Measurements from ENCODE around the gene WDR18. TPM values are rescaled to one million over a fixed set of nuclear protein-coding genes. Genes with fewer than 3 reads are reported as not detected.

WDR18 gene
- total RNA-seq, 1 experiment from 2014 or later: 124 TPM

GRCh38 chr19:1042689-1043511, 58.8 kb downstream of the WDR18 start:
- Histone ChIP-seq H3K9me2 (ENCODE audit: insufficient read depth) (no peaks in the 10 kb centered on the region), H3K9ac (ENCODE audit: low read length) (peak overlapping the region; percentile 84), H3K79me2 (ENCODE audit: insufficient read depth, low read length) (peaks cover 14% of the 10 kb centered on the region; the same call in 1 of the 2 replicates), H3K4me3 (replicated peaks in 1 of 2; ENCODE audit: low read depth in 1 of 2, low read length in 2 of 2) (peak overlapping the region; percentile 91), H3K4me1 (ENCODE audit: control insufficient read depth in 1 of 2, insufficient read depth in 2 of 2, low read length in 2 of 2) (peaks cover 36 to 80% of the 10 kb centered on the region in 2 experiments), H3K9me3 (ENCODE audit: control insufficient read depth in 1 of 2, insufficient read depth in 1 of 2, low read depth in 1 of 2, low read length in 2 of 2) (no peaks in the 10 kb centered on the region), H3K4me2 (ENCODE audit: low read length) (peak overlapping the region; percentile 88), H2AFZ (ENCODE audit: low read depth, low read length, poor library complexity, severe bottlenecking) (no peak overlapping the region), H3K36me3 (ENCODE audit: control insufficient read depth in 1 of 2, insufficient read depth in 2 of 2, low read length in 2 of 2) (peaks cover 0 to 22% of the 10 kb centered on the region in 2 experiments; a peak in 1 of 4 replicates), H3K27ac (ENCODE audit: low read depth, low read length) (peak overlapping the region; percentile 78), H3K27me3 (ENCODE audit: insufficient read depth, low read length) (no peaks in the 10 kb centered on the region), H4K20me1 (ENCODE audit: insufficient read depth) (no peaks in the 10 kb centered on the region)
- DNase-seq (ENCODE audit: low read depth, low spot score): no peak
- intact Hi-C loops (cut with micrococcal nuclease): no loop called here
- ChIA-PET CTCF (interaction anchor here (0.9 to 2.4 kb wide), 6 partner anchors 16 to 70 kb away, joined by 3 to 9 read pairs (median 4); partner anchors contain the start of genes ARHGAP45 and CNN2), RAD21 (ENCODE audit: low non-redundant PET in 1 of 2, low total read pairs in 2 of 2, uncharacterized antibody in 2 of 2, unreplicated experiment in 2 of 2) (no interaction called here), POLR2A (interaction anchor here (0.7 to 7.8 kb wide), 6 partner anchors 15 to 226 kb away, joined by 3 to 85 read pairs (median 4); partner anchors contain the start of genes CIRBP, CNN2 and RNU6-2)
- ATAC-seq: no peak
- BruUV-seq (replicated peaks): TSS peak; percentile 50
- TF ChIP-seq ATF3 (IDR thresholded peaks at IDR 0.05) (no peak), ZBTB33 (IDR thresholded peaks at IDR 0.05; ENCODE audit: extremely low read depth, insufficient replicate concordance, low read length) (no peak), POLR2AphosphoS5 (IDR thresholded peaks at IDR 0.05; ENCODE audit: low read depth, low read length) (no peak), FOSL1 (IDR thresholded peaks at IDR 0.05; ENCODE audit: low read depth) (no peak), TCF7L2 (IDR thresholded peaks at IDR 0.05; ENCODE audit: borderline replicate concordance, extremely low read depth, insufficient read depth, insufficient read length) (peak; percentile 57)

Other genes with a start within 250 kb of the WDR18 start
- gene MISP, start 233.2 kb upstream of the WDR18 start, total RNA-seq (2021; ENCODE audit: unreplicated experiment): 38.2 TPM
- gene PTBP1, start 186.9 kb upstream of the WDR18 start, total RNA-seq (2021; ENCODE audit: unreplicated experiment): 676 TPM
- gene PLPPR3, start 162.4 kb upstream of the WDR18 start, total RNA-seq (2021; ENCODE audit: unreplicated experiment): 0.27 TPM
- not detected for gene AZU1, start 156.5 kb upstream of the WDR18 start, total RNA-seq (2021; ENCODE audit: unreplicated experiment)
- 2.7 TPM for gene PRTN3, start 143.3 kb upstream of the WDR18 start, total RNA-seq (2021; ENCODE audit: unreplicated experiment)
- gene ELANE, start 132.0 kb upstream of the WDR18 start, total RNA-seq (2021; ENCODE audit: unreplicated experiment): not detected
- gene CFD, start 124.7 kb upstream of the WDR18 start, total RNA-seq (2021; ENCODE audit: unreplicated experiment): 80.2 TPM
- gene MED16, start 91.2 kb upstream of the WDR18 start, total RNA-seq (2021; ENCODE audit: unreplicated experiment): 73.6 TPM
- gene RNU6-9, start 90.9 kb upstream of the WDR18 start, total RNA-seq (2021; ENCODE audit: unreplicated experiment): not detected
- 92.3 TPM for gene R3HDM4, start 71.1 kb upstream of the WDR18 start, total RNA-seq (2021; ENCODE audit: unreplicated experiment)
- gene KISS1R, start 67.0 kb upstream of the WDR18 start, total RNA-seq (2021; ENCODE audit: unreplicated experiment): 5.9 TPM
- gene ARID3A, start 58.3 kb upstream of the WDR18 start, total RNA-seq (2021; ENCODE audit: unreplicated experiment): 21.8 TPM
- 0.69 TPM for gene GRIN3B, start 16.1 kb downstream of the WDR18 start, total RNA-seq (2021; ENCODE audit: unreplicated experiment)
- 202 TPM for gene TMEM259, start 36.8 kb downstream of the WDR18 start, total RNA-seq (2021; ENCODE audit: unreplicated experiment)
- gene RNU6-2, start 37.2 kb downstream of the WDR18 start, total RNA-seq (2021; ENCODE audit: unreplicated experiment): not detected
- 212 TPM for gene CNN2, start 42.3 kb downstream of the WDR18 start, total RNA-seq (2021; ENCODE audit: unreplicated experiment)
- gene ABCA7, start 55.8 kb downstream of the WDR18 start, total RNA-seq (2021; ENCODE audit: unreplicated experiment): 91.4 TPM
- gene ARHGAP45, start 82.8 kb downstream of the WDR18 start, total RNA-seq (2021; ENCODE audit: unreplicated experiment): 30.4 TPM
- gene POLR2E, start 111.0 kb downstream of the WDR18 start, total RNA-seq (2021; ENCODE audit: unreplicated experiment): 281 TPM
- gene GPX4, start 119.6 kb downstream of the WDR18 start, total RNA-seq (2021; ENCODE audit: unreplicated experiment): 481 TPM
- 66.4 TPM for gene SBNO2, start 189.9 kb downstream of the WDR18 start, total RNA-seq (2021; ENCODE audit: unreplicated experiment)
- gene STK11, start 221.4 kb downstream of the WDR18 start, total RNA-seq (2021; ENCODE audit: unreplicated experiment): 86.9 TPM

Measured in HCT116 (cell line).